Activated CD4-positive, alpha-beta T cell treated with anti-CD3 and anti-CD28 coated beads, Interleukin-10, Interleukin-2, amounts not matched to agents 100 ng/mL and 50 ng/mL, durations not matched to agents 16 hours and 8 hours (primary cell): ENCODE measurements around the gene SPOCK2.

ENCODE experiments used
- DNase-seq: peaks from one replicate; pipeline ENCODE4 v3.0.0-alpha.2; 2020

The SPOCK2 gene

DNA sequence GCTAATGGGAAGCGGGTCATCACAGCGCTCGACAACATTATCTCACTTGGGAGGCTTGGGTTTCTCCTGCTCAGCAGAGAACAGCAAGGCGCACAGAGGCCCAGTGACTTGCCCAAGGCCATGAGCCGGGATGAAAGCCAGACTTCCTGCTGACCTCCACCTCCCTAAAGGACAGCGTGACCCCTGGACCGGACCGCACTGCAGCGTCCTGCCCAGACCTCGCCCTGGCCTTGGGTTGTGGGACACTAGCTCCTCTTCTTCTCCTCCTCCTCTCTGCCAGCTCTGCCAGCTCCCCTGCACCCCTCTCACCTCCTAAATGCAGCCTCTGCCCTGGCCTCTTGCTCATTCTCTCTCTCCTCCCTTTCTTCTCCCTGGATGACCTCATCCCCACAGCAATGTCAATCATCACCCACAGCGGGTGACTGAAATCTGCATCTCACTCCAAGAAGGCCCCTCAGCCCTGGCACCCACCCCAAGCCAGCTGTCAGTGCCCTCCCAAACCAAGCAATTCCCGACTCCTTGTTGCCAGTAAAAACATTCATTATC lies 19.4 kb downstream of the SPOCK2 start:
- no peak for DNase-seq

GRCh38 chr10:72068126-72068765 lies 20.1 kb downstream of the SPOCK2 start:
- no peak for DNase-seq

DNA sequence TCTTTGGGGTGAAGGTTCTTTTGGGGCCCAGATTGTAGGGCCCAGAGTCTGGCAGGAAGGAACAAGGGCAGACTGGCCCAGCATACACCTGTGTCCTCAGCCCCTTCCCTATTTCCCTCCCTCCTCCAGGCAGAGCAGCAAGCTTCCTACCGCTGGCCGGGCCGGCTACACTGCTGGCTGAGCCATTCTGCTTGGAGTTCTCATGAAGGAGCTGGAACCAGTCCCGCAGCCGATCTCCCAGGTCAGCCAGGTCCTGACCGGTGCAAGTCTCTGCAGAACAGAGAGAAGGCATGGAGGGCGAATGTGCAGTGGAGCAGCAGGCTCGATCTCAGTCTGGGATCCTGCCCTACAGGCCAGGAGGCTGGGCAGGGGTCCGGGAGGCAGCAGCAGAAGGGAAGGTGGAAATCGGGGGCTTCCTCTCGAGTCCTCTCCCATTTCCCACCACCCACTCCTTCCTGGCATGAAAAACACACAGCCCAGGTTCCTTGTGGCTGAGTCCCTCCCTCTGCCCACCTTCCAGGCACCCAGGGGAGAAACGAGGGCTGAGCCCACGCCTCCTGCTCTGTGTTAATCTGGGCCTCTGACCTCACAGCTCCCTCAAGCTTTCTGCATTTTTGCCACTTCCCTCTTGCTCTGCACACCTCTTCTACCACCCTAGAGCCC lies 20.8 kb downstream of the SPOCK2 start:
- DNase-seq, result no peak

GRCh38 chr10:72066318-72067284 lies 21.8 kb downstream of the SPOCK2 start:
- DNase-seq, result no peak

DNA sequence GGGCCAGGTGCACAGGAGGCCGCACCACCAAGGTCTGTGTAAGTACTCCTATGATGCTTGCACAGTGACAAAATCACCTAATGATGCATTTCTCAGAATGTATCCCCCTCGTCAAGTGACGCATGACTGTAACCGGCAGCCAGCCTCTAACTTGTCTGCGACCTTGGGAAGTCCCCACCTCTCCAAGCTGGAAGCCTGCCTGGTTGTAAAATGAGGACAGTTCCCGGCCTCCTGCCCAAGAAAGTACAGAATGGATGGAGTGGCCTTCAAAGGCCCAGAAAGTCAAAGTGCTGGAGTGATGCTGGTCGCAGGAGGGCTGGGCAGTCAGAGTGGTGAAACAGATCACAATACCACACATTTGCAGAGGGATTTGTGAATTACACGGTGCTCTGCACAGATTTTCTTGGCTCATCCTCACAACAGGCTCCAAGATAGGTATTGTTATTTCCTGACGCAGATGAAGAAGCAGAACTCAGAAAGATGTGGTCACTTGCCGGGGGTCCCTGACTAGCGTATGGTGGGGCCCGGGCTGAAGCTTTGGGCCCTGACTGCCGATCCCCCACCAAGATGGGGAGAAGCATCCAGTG lies 22.8 kb downstream of the SPOCK2 start:
- no peak for DNase-seq

GRCh38 chr10:72063703-72064391 lies 24.5 kb downstream of the SPOCK2 start:
- DNase-seq, result no peak

DNA sequence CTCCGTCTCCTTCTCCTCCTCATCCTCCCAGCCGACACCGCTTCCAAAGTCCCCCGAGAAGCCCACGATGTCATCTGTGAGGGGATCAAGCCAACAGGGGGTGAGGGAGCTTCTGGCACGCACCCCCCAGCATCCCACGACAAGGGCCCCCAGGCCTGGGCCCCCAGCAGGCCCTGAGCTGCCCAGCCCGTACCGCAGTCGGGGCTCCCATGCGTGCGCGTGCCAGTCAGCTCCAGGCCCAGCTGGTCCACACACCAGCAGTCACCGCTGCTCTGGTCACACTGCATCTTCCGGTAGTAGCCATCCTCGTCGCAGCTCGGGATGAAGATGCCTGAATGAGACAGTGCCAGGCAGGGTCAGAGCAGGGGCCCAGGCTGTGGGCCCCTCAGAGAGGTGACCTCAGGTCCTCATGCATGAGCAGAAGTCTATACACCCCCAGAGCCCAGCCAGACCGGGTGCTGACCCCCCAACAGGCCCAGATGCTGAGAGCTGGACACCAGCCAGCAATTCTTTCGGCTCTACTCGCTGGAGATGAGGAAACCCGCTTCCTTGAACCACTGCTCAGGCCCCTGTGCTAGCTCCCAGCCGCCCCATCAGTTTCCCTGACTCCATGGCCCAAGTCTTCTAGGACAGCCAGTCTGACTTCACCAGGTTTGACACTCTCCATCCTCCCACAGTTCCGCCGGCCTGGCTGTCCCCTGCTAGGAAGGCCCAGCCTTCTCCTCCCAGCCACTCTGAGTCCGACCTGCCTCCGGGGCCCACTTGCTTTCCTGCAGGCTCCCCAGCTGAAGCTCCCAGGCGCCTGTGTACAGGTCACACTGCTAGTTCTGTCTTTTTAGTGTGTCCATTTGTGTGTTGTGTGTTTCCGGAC lies 25.3 kb downstream of the SPOCK2 start:
- no peak for DNase-seq

DNA sequence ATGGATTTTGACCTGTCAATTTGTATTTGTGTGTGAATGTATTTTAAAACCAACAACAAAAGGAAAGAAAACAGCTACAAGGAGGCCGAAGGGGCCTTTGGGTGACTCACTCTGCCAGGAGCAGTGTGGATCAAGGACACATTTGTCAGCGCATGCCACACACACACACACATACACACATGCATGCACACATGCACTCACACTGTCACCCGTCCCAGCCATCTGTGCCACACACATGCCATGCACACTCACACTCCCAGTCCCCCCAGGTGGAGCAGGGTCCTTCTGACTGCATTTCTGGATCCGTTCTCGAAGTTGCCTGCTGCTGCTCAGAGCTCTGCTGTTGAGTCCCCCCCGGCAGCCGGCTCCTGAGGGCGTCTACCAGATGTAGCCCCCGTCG lies 26.0 kb downstream of the SPOCK2 start:
- DNase-seq, result no peak

DNA sequence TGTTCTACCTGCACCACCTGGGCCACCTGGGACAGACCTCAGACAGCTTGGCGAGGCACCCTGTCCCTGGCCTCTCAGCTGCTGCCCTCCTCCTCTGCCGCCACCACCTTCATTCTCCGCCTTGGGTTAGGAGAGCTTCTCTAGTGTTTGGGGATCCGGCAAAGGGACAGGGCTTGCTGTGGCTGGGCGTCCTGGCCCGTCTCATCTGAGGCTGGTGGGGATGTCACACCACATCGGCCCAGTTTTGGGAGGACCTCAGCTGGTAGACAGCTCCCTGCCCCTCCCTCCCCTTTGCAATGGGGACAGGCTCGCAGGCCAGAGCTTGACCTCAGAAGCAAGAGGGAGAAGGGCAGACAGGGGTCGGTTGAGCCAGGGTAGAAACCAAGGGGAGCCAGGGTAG lies 26.4 kb downstream of the SPOCK2 start:
- DNase-seq, result no peak

DNA sequence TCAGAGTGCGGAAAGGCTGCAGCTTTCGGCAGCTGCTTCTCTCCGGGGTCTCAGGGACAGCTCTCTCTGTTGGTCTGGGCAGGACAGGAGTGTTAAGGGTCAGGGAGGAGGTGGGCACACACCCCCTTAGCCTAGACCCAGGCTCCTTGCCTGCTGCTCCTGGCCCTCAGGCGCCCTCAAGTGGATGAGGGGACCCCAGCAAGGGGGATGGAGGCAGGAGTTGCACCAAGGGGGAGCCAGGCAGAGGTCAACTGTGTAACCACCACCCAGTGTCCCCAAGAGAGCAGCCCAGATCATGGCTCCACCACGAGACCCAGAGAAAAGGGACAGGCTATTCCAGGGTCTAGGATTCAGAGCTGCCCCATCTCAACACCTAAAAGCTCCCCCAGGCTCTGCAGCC lies 26.9 kb downstream of the SPOCK2 start:
- DNase-seq, result no peak

GRCh38 chr10:72059843-72060822 lies 28.2 kb downstream of the SPOCK2 start:
- no peak for DNase-seq

DNA sequence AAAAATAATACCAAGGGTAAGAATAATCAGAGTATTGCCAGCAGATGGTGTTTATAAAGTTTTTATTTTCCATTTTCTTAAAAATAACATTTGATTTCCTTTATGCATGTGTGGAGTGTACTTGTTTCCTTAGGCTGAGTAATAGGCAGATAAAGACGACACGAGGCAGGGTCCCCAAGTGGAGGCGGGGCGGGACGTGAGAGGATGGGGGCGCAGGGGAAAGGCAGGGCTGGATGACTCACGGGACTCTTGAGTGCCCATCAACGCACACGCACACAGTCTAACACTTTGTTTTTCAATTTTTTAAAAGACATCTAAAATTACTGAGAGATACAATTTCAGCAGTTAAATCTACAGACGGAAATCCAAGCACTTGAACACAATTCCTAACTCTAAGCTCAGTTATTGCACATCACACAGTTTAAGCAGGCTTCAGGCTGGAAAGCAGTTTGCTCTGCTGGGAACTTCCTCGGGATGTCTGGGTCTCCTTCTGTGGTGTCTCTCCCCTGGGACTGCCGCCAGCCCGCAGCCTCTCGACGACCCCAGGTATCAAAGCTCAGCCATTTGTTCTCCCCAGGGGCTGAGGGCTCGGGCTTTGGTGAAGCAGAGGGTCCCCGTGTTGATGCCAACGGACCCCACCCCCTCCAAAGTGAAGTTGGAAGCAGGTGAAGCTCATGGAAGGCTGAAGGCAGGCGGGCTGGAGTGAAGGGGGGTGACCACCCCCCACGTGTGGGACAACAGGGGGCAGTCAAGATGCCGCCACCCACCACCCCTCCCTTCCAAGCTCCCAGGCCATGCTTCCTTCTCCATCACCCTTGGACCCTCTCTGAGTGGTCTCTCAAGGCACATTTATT lies 29.1 kb downstream of the SPOCK2 start:
- no peak for DNase-seq

GRCh38 chr10:72058347-72058898 lies 29.9 kb downstream of the SPOCK2 start:
- no peak for DNase-seq

DNA sequence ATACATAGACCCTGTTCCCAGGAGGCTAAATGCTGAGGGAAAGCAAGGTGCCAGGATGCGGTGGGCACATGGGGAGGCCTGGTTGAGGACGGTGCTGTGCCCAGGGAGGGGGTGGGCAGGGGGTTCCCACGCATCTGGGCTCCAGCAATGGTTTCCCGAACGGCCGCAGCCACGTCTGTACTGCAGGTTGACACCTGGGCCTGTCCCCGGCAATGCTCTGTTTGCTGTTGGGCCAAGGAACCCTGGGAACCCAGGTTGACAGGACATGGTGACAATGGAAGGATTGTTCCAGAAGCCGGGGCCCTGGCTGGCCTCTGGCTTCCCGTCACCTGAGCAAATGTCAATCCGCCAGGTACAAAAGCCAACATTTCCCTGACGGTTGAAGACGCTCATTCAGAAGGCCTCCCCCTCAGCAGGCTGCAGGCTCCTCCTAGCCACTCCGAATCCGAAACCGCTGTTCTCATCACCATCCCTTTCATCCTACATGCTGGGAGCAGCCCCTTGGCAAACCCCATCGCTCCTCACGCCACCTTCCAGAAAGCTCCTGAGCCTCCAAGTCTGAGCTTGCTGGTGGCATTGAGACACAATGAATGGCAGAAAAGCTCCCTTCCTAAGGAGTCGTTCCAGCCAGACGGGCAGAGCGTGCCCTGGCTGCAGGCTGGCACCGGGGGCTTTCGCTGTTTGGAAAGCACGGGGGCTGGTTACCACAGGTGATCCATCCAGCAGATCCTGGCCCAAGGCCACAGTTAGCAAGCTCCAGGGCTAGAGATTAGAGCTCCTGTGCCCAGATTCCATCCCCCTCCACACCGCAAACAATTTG lies 31.2 kb downstream of the SPOCK2 start:
- no peak for DNase-seq

DNA sequence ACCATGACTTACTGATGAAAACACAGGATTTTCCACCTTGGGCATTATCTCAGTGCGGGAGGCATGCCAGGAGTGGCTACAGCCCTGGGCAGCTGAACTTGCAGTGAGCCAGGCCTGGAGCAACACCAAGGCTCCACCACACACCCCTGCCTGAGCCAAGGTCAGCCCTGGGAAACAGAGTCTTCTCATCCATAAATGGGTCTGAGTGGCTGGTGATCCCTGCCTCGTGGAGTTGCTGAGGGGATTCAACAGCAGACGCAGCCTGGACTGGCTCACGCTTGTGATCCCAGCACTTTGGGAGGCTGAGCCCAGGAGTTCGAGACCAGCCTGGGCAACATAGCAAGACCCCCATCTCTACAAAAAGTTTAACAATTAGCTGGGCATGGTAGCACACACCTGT lies 32.2 kb downstream of the SPOCK2 start:
- DNase-seq, result no peak

GRCh38 chr10:72053690-72054089 lies 34.7 kb downstream of the SPOCK2 start:
- DNase-seq, result no peak

GRCh38 chr10:72050873-72051272 lies 37.5 kb downstream of the SPOCK2 start:
- DNase-seq, result no peak
